Body of pancreas (tissue), 4 donors: ENCODE results near the gene L1CAM. TPM values are rescaled to one million over a fixed set of nuclear protein-coding genes. Genes with fewer than 3 reads are reported as not detected.

Source experiments
- ATAC-seq: fragments of 150-250 bp; one replicate; pipeline ENCODE4 v1.9.1; 2016
- DNase-seq, 4 donors: peaks; one replicate each; pipeline ENCODE4 v3.0.0-alpha.2; 2019
- H3K27ac ChIP-seq, 4 donors: fragments of 200-600 bp; sonication (generic); 1 replicate in 3 of 4; 2 replicates in 1 of 4; pipeline versions ENCODE4 v1.5.1 to v1.6.1; 2016 to 2019; ENCODE audit warnings: mild to moderate bottlenecking in 1 of 4, mixed read lengths in 1 of 4, moderate library complexity in 1 of 4
- H3K27me3 ChIP-seq, 2 donors: fragments of 200-600 bp; sonication (generic); one replicate each; pipeline ENCODE4 v1.6.0; 2016; ENCODE audit warnings: mild to moderate bottlenecking in 1 of 2
- H3K36me3 ChIP-seq, 2 donors: fragments of 200-600 bp; sonication (generic); replicated peaks in 1 of 2; 2 replicates each; pipeline ENCODE4 v1.5.1; 2016; ENCODE audit warnings: low read depth in 2 of 2; ENCODE audit not compliant: insufficient read depth in 1 of 2
- H3K4me1 ChIP-seq: fragments of 200-600 bp; sonication (generic); one replicate; pipeline ENCODE4 v1.6.0; 2016
- H3K4me3 ChIP-seq, 2 donors: fragments of 200-600 bp; sonication (generic); 1 replicate in 1 of 2; 2 replicates in 1 of 2; pipeline ENCODE4 v1.5.1; 2016 to 2019
- H3K9me3 ChIP-seq, 3 donors: fragments of 200-600 bp; sonication (generic); 1 replicate in 2 of 3; 2 replicates in 1 of 3; pipeline ENCODE4 v1.5.1; 2016
- POLR2A ChIP-seq, 3 donors: fragments of 450-650 bp; IDR thresholded peaks; one replicate each; pipeline ENCODE4 v1.6.1; 2016; ENCODE audit warnings: antibody characterized with exemption in 3 of 3, mild to moderate bottlenecking in 2 of 3
- WGBS, 2 donors: methylation state at CpG; one replicate each; pipeline ENCODE4 v1.1.5; 2017; 5-methylcytosine and 5-hydroxymethylcytosine counted together
- intact Hi-C: fragments of 100-400 bp; cut with DNase I; formaldehyde crosslinking; loops from one replicate; pipeline ENCODE4 v1.15.1; 2023
- total RNA-seq, 2 donors: library from RNA; depleted of rRNA; stranded (reverse); fragments of >200 nt; gene quantifications; one replicate each; pipeline ENCODE4 v1.1.0, GENCODE V29; 2016
- TF ChIP-seq, protein P1 (sequence below), 7 experiments: fragments of 450-650 bp in 4 of 7; fragments of 200-600 bp in 3 of 7; sonication (generic) in 3 of 7; IDR thresholded peaks; one replicate each; pipeline ENCODE4 v1.5.1; 2016 to 2019; ENCODE audit warnings: antibody characterized with exemption in 7 of 7

L1CAM gene
- total RNA-seq, 2 donors from 2014 or later, result 1.8 to 7.9 TPM

DNA sequence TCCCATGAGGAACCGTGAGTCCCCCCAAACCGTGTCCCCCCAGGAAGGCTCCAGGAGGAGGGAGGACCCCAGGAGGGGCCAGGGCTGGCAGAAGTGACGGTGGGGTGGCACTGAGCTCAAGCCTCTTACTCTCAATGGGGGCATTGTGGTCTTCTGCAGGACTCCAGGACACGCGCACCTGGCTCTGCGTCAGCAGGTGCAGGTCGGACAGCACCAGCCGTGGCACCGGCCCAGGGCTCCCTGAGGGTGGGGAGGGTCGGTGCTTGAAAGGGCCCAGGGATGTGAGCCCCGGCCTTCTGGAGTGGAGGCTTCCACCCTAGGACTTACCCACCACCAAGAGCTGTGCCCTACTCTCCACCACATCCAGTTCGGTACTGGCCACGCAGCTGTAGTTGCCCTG, 18.3 kb downstream of the L1CAM start:
- H3K27me3 ChIP-seq, result no peaks in the 10 kb centered on the region
- H3K4me1 ChIP-seq, result no peaks in the 10 kb centered on the region
- WGBS, 2 donors, result 67 to 90% methylated on average over 2 of the region's 13 CpGs
- no peak for ATAC-seq
- no peak overlapping the region for H3K4me3 ChIP-seq
- H3K27ac ChIP-seq, result no peak overlapping the region
- no peaks in the 10 kb centered on the region for H3K9me3 ChIP-seq
- intact Hi-C loops, result no loop called here
- DNase-seq, result no peak
- H3K36me3 ChIP-seq, result no peaks in the 10 kb centered on the region
- no peak for TF ChIP-seq POLR2A (IDR thresholded peaks at IDR 0.05)
- TF ChIP-seq, protein P1, sequence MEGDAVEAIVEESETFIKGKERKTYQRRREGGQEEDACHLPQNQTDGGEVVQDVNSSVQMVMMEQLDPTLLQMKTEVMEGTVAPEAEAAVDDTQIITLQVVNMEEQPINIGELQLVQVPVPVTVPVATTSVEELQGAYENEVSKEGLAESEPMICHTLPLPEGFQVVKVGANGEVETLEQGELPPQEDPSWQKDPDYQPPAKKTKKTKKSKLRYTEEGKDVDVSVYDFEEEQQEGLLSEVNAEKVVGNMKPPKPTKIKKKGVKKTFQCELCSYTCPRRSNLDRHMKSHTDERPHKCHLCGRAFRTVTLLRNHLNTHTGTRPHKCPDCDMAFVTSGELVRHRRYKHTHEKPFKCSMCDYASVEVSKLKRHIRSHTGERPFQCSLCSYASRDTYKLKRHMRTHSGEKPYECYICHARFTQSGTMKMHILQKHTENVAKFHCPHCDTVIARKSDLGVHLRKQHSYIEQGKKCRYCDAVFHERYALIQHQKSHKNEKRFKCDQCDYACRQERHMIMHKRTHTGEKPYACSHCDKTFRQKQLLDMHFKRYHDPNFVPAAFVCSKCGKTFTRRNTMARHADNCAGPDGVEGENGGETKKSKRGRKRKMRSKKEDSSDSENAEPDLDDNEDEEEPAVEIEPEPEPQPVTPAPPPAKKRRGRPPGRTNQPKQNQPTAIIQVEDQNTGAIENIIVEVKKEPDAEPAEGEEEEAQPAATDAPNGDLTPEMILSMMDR (IDR thresholded peaks at IDR 0.05), result no peak

DNA sequence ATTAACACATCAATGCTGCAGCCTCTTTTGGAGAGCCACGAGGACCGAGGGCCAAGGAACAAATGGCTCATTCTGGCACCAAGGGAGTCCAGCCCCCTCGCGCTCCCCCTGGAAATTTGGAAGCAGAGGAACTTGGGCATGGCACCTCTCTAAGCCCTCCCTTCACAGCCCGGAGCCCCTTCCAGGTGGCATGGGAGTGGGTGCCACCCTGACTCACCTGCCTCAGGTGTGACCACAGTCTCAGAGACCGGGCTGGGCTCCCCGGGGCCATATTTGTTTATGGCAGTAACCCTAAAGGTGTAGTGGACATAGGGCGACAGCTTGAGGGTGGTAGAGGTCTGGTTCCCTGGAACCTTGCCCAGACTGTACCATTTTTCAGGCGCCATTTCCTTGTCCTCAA, 18.8 kb downstream of the L1CAM start:
- no peak for TF ChIP-seq POLR2A (IDR thresholded peaks at IDR 0.05)
- TF ChIP-seq, protein P1 (IDR thresholded peaks at IDR 0.05), result no peak
- H3K4me1 ChIP-seq, result no peaks in the 10 kb centered on the region
- no peak overlapping the region for H3K27ac ChIP-seq
- 60 to 70% methylated on average over 1 to 8 of the region's 9 CpGs for WGBS, 2 donors
- no peak for ATAC-seq
- no peaks in the 10 kb centered on the region for H3K27me3 ChIP-seq
- H3K9me3 ChIP-seq, result no peaks in the 10 kb centered on the region
- DNase-seq, result no peak
- intact Hi-C loops, result no loop called here
- no peak overlapping the region for H3K4me3 ChIP-seq
- H3K36me3 ChIP-seq, result no peaks in the 10 kb centered on the region

DNA sequence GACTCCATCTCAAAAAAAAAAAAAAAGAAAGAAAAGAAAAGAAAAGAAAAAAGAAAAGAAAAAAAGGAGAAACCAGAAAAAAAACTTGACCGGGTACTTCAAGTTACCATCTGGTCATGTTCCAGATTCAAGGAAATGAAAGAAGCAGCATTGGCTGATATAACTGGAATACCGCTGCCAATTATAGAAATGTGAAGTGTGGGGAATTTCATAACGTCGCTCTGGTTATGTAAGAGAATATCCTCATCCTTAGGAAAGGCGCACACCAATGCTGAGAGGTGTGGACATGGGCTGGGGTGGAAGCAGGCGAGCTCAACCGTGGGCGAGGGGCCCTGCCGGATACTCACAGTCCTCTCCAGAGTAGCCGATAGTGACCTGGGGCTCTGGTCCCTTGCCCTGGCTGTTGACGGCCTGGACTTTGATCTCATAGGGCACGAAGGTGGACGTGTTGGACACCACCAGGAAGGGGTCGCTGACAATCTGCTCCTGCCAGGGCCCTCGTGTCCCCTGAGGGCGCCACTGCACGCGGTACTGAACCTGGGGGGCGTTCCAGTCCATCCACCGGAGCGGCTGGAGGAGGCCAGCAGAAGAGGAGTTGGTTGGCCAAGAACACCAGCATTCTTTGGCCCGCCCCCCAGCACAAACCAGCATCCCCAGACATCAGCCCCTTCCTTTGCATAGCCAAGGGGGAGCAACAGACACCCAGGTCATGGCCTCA, 19.5 kb downstream of the L1CAM start:
- Histone ChIP-seq H3K9me3 (no peaks in the 10 kb centered on the region), H3K4me1 (no peaks in the 10 kb centered on the region), H3K4me3 (no peak overlapping the region), H3K27ac (no peak overlapping the region), H3K27me3 (no peaks in the 10 kb centered on the region), H3K36me3 (no peaks in the 10 kb centered on the region)
- no peak for TF ChIP-seq POLR2A (IDR thresholded peaks at IDR 0.05)
- TF ChIP-seq, protein P1 (IDR thresholded peaks at IDR 0.05), result no peak
- ATAC-seq (no peak), DNase-seq (no peak)
- intact Hi-C loops, result no loop called here
- WGBS, 2 donors, result 63 to 71% methylated on average over 5 to 14 of the region's 22 CpGs

DNA sequence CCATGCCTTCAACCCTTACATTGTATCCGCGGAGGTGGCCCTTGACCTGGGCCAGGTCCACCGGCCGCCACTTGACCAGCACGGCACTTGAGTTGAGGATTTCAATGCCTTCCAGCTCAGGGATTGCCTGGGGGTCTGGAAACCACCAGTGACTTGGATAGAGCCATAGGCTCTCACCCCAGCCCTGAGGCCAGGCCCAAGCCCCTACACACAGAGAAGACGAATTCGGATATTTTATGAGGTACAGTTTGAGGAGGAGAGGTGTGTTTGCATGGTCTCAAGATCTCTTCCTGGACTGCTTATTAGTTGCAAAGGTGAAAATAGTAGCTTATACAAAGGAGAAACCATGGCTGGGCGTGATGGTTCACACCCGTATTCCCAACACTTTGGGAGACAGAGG, 20.3 kb downstream of the L1CAM start:
- H3K9me3 ChIP-seq, result no peaks in the 10 kb centered on the region
- H3K36me3 ChIP-seq, result no peaks in the 10 kb centered on the region
- no peak overlapping the region for H3K4me3 ChIP-seq
- DNase-seq (no peak), ATAC-seq (no peak)
- TF ChIP-seq POLR2A (IDR thresholded peaks at IDR 0.05), result no peak
- WGBS, 2 donors, result 70 to 92% methylated on average over 4 of the region's 9 CpGs
- H3K27ac ChIP-seq, result no peak overlapping the region
- H3K4me1 ChIP-seq, result no peaks in the 10 kb centered on the region
- intact Hi-C loops, result no loop called here
- no peaks in the 10 kb centered on the region for H3K27me3 ChIP-seq

DNA sequence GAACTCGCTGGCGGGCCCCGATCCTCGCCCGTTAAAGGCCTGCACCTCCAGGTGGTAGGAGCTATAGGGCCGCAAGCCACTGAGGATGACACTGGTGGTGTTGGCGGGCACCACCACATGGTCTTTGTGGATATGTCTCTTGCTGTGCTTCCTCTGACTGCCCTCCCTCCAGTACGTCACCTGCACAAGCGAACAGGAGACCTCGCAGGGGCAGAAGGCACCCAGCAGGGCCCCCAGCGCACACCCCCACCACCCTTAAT, 20.7 kb downstream of the L1CAM start:
- no peaks in the 10 kb centered on the region for H3K27me3 ChIP-seq
- 94% methylated on average over 3 of the region's 11 CpGs; no CpG with 5 or more reads in 1 of the 2 donors for WGBS, 2 donors
- no peak for TF ChIP-seq POLR2A (IDR thresholded peaks at IDR 0.05)
- TF ChIP-seq, protein P1 (IDR thresholded peaks at IDR 0.05), result no peak

More for the DNA sequence above, 20.7 kb downstream of the L1CAM start:
- intact Hi-C loops, result no loop called here
- H3K9me3 ChIP-seq, result no peaks in the 10 kb centered on the region
- DNase-seq (no peak), ATAC-seq (no peak)
- H3K4me1 ChIP-seq, result no peaks in the 10 kb centered on the region
- no peak overlapping the region for H3K27ac ChIP-seq
- H3K4me3 ChIP-seq, result no peak overlapping the region
- H3K36me3 ChIP-seq, result no peaks in the 10 kb centered on the region
